WTC11 (cell line): ENCODE results near the gene KIAA0753. TPM values are rescaled to one million over a fixed set of nuclear protein-coding genes. Genes with fewer than 3 reads are reported as not detected.

ENCODE experiments used
- ATAC-seq: fragments of 200-7000 bp; cut with Tn5 transposase; 2 replicates; pipeline ENCODE4 v1.10.0; 2021; ENCODE audit warnings: mild to moderate bottlenecking, moderate library complexity
- CTCF ChIA-PET: fragments of 300-600 bp; sonication (Branson Sonifier 250); formaldehyde crosslinking; loops from one replicate; lab custom pipeline; 2021; ENCODE audit warnings: antibody characterized with exemption; lab: Charles Lee
- POLR2A ChIA-PET: fragments of 350-600 bp; sonication (Branson Sonifier 250); formaldehyde crosslinking; loops from one replicate; lab custom pipeline; 2021; ENCODE audit warnings: antibody characterized with exemption; lab: Charles Lee
- DNase-seq: peaks from one replicate; pipeline ENCODE4 v3.0.0; 2021; ENCODE audit warnings: low spot score
- H3K27ac Mint-ChIP-seq: 2 replicates; pipeline ENCODE4 v1.8.0; 2021; ENCODE audit warnings: mixed read lengths
- H3K27me3 Mint-ChIP-seq: 2 replicates; pipeline ENCODE4 v1.8.0; 2021; ENCODE audit warnings: low read depth, mild to moderate bottlenecking, moderate library complexity, mixed read lengths
- H3K36me3 Mint-ChIP-seq: 2 replicates; pipeline ENCODE4 v1.8.0; 2021; ENCODE audit warnings: mixed read lengths
- H3K4me1 Mint-ChIP-seq: 2 replicates; pipeline ENCODE4 v1.8.0; 2022; ENCODE audit warnings: mixed read lengths
- H3K4me3 Mint-ChIP-seq: 2 replicates; pipeline ENCODE4 v1.8.0; 2021; ENCODE audit warnings: mild to moderate bottlenecking, moderate library complexity, mixed read lengths
- H3K9me3 Mint-ChIP-seq: 2 replicates; pipeline ENCODE4 v1.8.0; 2021; ENCODE audit warnings: mixed read lengths
- CREM ChIP-seq: sonication (generic); formaldehyde crosslinking; IDR thresholded peaks from 2 replicates; pipeline ENCODE4 v1.8.1; 2022; ENCODE audit warnings: mild to moderate bottlenecking, missing genetic modification reagents, moderate library complexity
- E2F1 ChIP-seq: sonication (generic); formaldehyde crosslinking; IDR thresholded peaks from 2 replicates; pipeline ENCODE4 v1.8.0; 2022; ENCODE audit warnings: mild to moderate bottlenecking, missing genetic modification reagents
- ERG ChIP-seq: fragments of 250-450 bp; sonication (Bioruptor Pico); IDR thresholded peaks from 2 replicates; pipeline ENCODE4 v1.8.0; 2021; ENCODE audit warnings: mild to moderate bottlenecking
- ESRRA ChIP-seq: sonication (generic); formaldehyde crosslinking; IDR thresholded peaks from 2 replicates; pipeline ENCODE4 v1.8.1; 2022; ENCODE audit warnings: mild to moderate bottlenecking, missing genetic modification reagents, borderline replicate concordance
- FOXK1 ChIP-seq: sonication (generic); formaldehyde crosslinking; IDR thresholded peaks from 2 replicates; pipeline ENCODE4 v1.8.0; 2022; ENCODE audit warnings: mild to moderate bottlenecking, moderate library complexity, missing genetic modification reagents
- HMGA2 ChIP-seq: fragments of 250-450 bp; sonication (Bioruptor Pico); IDR thresholded peaks from 2 replicates; pipeline ENCODE4 v1.4.0; 2021; ENCODE audit warnings: mild to moderate bottlenecking, moderate library complexity
- JUN ChIP-seq: sonication (generic); formaldehyde crosslinking; IDR thresholded peaks from 2 replicates; pipeline ENCODE4 v1.8.0; 2023; ENCODE audit warnings: mild to moderate bottlenecking, missing genetic modification reagents
- NR3C1 ChIP-seq: sonication (generic); formaldehyde crosslinking; conservative IDR thresholded peaks from 2 replicates; pipeline ENCODE4 v1.8.1; 2023; ENCODE audit warnings: low read depth, mild to moderate bottlenecking, missing genetic modification reagents
- PRDM15 ChIP-seq: sonication (generic); formaldehyde crosslinking; IDR thresholded peaks from 2 replicates; pipeline ENCODE4 v1.8.0; 2022; ENCODE audit warnings: missing genetic modification reagents
- RELA ChIP-seq: sonication (generic); formaldehyde crosslinking; IDR thresholded peaks from 2 replicates; pipeline ENCODE4 v1.8.1; 2022; ENCODE audit warnings: missing genetic modification reagents, mild to moderate bottlenecking, borderline replicate concordance
- RORB ChIP-seq: fragments of 250-450 bp; sonication (Bioruptor Pico); IDR thresholded peaks from 2 replicates; pipeline ENCODE4 v1.9.0; 2021; ENCODE audit warnings: mild to moderate bottlenecking
- SMAD3 ChIP-seq: sonication (generic); formaldehyde crosslinking; IDR thresholded peaks from 2 replicates; pipeline ENCODE4 v1.8.0; 2022; ENCODE audit warnings: missing genetic modification reagents, mild to moderate bottlenecking, borderline replicate concordance
- SOX15 ChIP-seq: fragments of 250-450 bp; sonication (Bioruptor Pico); IDR thresholded peaks from 2 replicates; pipeline ENCODE4 v1.9.0; 2021; ENCODE audit warnings: mild to moderate bottlenecking
- SP1 ChIP-seq: sonication (generic); formaldehyde crosslinking; conservative IDR thresholded peaks from 2 replicates; pipeline ENCODE4 v1.8.1; 2022; ENCODE audit warnings: missing genetic modification reagents
- ZBTB21 ChIP-seq: sonication (generic); formaldehyde crosslinking; IDR thresholded peaks from 2 replicates; pipeline ENCODE4 v1.8.1; 2023; ENCODE audit warnings: mild to moderate bottlenecking, missing genetic modification reagents, borderline replicate concordance
- ZNF138 ChIP-seq: sonication (generic); formaldehyde crosslinking; conservative IDR thresholded peaks from 2 replicates; pipeline ENCODE4 v1.8.1; 2022; ENCODE audit warnings: mild to moderate bottlenecking, moderate library complexity, missing genetic modification reagents
- ZNF219 ChIP-seq: sonication (generic); formaldehyde crosslinking; IDR thresholded peaks from 2 replicates; pipeline ENCODE4 v1.8.0; 2023; ENCODE audit warnings: missing genetic modification reagents, mild to moderate bottlenecking, borderline replicate concordance
- ZNF281 ChIP-seq: sonication (generic); formaldehyde crosslinking; IDR thresholded peaks from 2 replicates; pipeline ENCODE4 v1.8.0; 2023; ENCODE audit warnings: mild to moderate bottlenecking, missing genetic modification reagents
- ZNF396 ChIP-seq: fragments of 250-450 bp; sonication (Bioruptor Pico); IDR thresholded peaks from 2 replicates; pipeline ENCODE4 v1.8.0; 2021; ENCODE audit warnings: mild to moderate bottlenecking, moderate library complexity, borderline replicate concordance
- ZNF423 ChIP-seq: fragments of 250-450 bp; sonication (Bioruptor Pico); IDR thresholded peaks from 2 replicates; pipeline ENCODE4 v2.1.2; 2022; ENCODE audit warnings: mild to moderate bottlenecking, moderate library complexity
- ZNF532 ChIP-seq: fragments of 250-450 bp; sonication (Bioruptor Pico); IDR thresholded peaks from 2 replicates; pipeline ENCODE4 v1.9.0; 2021; ENCODE audit warnings: mild to moderate bottlenecking, borderline replicate concordance
- total RNA-seq: library from RNA; stranded (reverse); gene quantifications from 3 replicates; pipeline ENCODE4 v1.2.3, GENCODE V29; 2021

The KIAA0753 gene
- total RNA-seq, 1 experiment from 2014 or later = 22.8 TPM

DNA sequence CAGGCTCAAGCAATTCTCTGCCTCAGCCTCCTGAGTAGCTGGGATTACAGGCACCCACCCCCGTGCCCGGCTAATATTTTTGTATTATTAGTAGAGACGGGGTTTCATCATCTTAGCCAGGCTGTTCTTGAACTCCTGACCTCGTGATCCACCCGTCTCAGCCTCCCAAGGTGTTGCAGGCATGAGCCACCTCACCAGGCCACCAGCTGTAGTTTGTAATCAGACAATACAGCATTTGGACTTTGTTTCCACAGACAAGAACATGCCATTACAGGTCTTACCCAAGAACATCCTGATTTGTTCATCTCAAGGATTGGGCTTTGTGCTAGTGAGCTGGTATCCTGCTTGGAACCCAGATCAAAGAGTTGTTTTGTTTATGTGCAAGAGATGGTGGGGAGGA lies 41.2 kb upstream of the KIAA0753 start (continued):
- TF ChIP-seq RELA (CRISPR knock-in tag) = no peak

- CTCF ChIA-PET = no interaction called here
- H3K36me3 Mint-ChIP-seq = no peaks in the 10 kb centered on the region
- no peak for TF ChIP-seq ZNF138 (CRISPR knock-in tag)
- TF ChIP-seq RORB (CRISPR knock-in tag) = no peak
- TF ChIP-seq ZNF532 (CRISPR knock-in tag) = no peak
- TF ChIP-seq JUN (CRISPR knock-in tag) = no peak
- no peak for TF ChIP-seq ZNF219 (CRISPR knock-in tag)
- TF ChIP-seq SOX15 (CRISPR knock-in tag) = no peak
- TF ChIP-seq ESRRA (CRISPR knock-in tag) = no peak
- no peak for TF ChIP-seq ZBTB21 (CRISPR knock-in tag)
- TF ChIP-seq CREM (CRISPR knock-in tag) = no peak
- no peak for TF ChIP-seq SMAD3 (CRISPR knock-in tag)
- no peak for TF ChIP-seq ERG (CRISPR knock-in tag)
- TF ChIP-seq ZNF423 (CRISPR knock-in tag) = no peak
- TF ChIP-seq NR3C1 (CRISPR knock-in tag) = no peak
- no peak for TF ChIP-seq FOXK1 (CRISPR knock-in tag)
- TF ChIP-seq, all 79 proteins: peak for 0
- H3K4me1 Mint-ChIP-seq = no peaks in the 10 kb centered on the region
- H3K4me3 Mint-ChIP-seq = no peak overlapping the region
- no peak overlapping the region for H3K27ac Mint-ChIP-seq
- POLR2A ChIA-PET = no interaction called here
- ATAC-seq (no peak), DNase-seq (no peak)
- no peaks in the 10 kb centered on the region for H3K27me3 Mint-ChIP-seq
- no peaks in the 10 kb centered on the region for H3K9me3 Mint-ChIP-seq
Measured at GRCh38 chr17:6681176-6681575, 40.7 kb upstream of the KIAA0753 start.

GRCh38 chr17:6679241-6679640 lies 38.7 kb upstream of the KIAA0753 start:
- Mint-ChIP-seq H3K4me1 (no peaks in the 10 kb centered on the region), H3K36me3 (no peaks in the 10 kb centered on the region), H3K9me3 (no peaks in the 10 kb centered on the region), H3K27me3 (no peaks in the 10 kb centered on the region), H3K4me3 (no peak overlapping the region), H3K27ac (no peak overlapping the region)
- DNase-seq = no peak
- ChIA-PET CTCF (interaction anchor here (1.0 to 1.2 kb wide), 3 partner anchors 10 to 34 kb away, joined by 3 to 4 read pairs (median 4); partner anchors contain the start of gene SLC13A5), POLR2A (interaction anchor here (0.6 kb wide), 1 partner anchor 1054 kb away, joined by 3 read pairs; no protein-coding TSS in a partner anchor)
- ATAC-seq = no peak
- TF ChIP-seq ZNF281 (CRISPR knock-in tag) (no peak), HMGA2 (CRISPR knock-in tag) (no peak), PRDM15 (CRISPR knock-in tag) (no peak), ZNF396 (no peak), SP1 (CRISPR knock-in tag) (no peak), E2F1 (CRISPR knock-in tag) (no peak)
